K562 (cell line): Measurements from ENCODE around the gene PTK7. TPM values are rescaled to one million over a fixed set of nuclear protein-coding genes. Genes with fewer than 3 reads are reported as not detected.
A peak's percentile ranks its signal among the peaks of the same experiment; 100 is the strongest.

Experiments
- ARNT ChIP-seq, 2 experiments: fragments of 450-650 bp; IDR thresholded peaks; 2 replicates each; pipeline ENCODE4 v1.6.1; 2016; ENCODE audit warnings: mild to moderate bottlenecking in 1 of 2
- CCNT2 ChIP-seq: IDR thresholded peaks from 2 replicates; pipeline ENCODE4 v1.6.1; 2011; ENCODE audit warnings: borderline replicate concordance, low read depth, mild to moderate bottlenecking, moderate library complexity, mixed read lengths, low read length; ENCODE audit not compliant: insufficient read length; ENCODE audit errors: extremely low read depth
- CREBBP ChIP-seq: IDR thresholded peaks from one replicate; pipeline ENCODE4 v1.6.1; 2012; ENCODE audit warnings: low read depth, mild to moderate bottlenecking, control low read depth, inconsistent platforms, low read length
- EHMT2 ChIP-seq: fragments of 450-650 bp; IDR thresholded peaks from 2 replicates; pipeline ENCODE4 v1.6.1; 2018; ENCODE audit warnings: antibody characterized with exemption
- EP400 ChIP-seq: fragments of 450-650 bp; IDR thresholded peaks from 2 replicates; pipeline ENCODE4 v1.6.1; 2017; ENCODE audit warnings: antibody characterized with exemption, mild to moderate bottlenecking, moderate library complexity
- FUS ChIP-seq: fragments of 200-400 bp; formaldehyde crosslinking; optimal IDR thresholded peaks from 2 replicates; pipeline ENCODE3; 2017; ENCODE audit warnings: low read depth, low read length
- GABPA ChIP-seq: fragments of 200-800 bp; sonication (Bioruptor generic); conservative IDR thresholded peaks from 2 replicates; pipeline ENCODE4 v1.6.1; 2016; ENCODE audit warnings: low read depth, missing genetic modification characterization, missing compliant biosample characterization
- GABPB1 ChIP-seq: sonication (generic); formaldehyde crosslinking; IDR thresholded peaks from 2 replicates; pipeline ENCODE4 v1.8.0; 2022; ENCODE audit warnings: mild to moderate bottlenecking, missing genetic modification reagents
- HSF4 ChIP-seq: fragments of 250-450 bp; sonication (Bioruptor Pico); IDR thresholded peaks from 2 replicates; pipeline ENCODE4 v2.1.2; 2022; ENCODE audit warnings: mild to moderate bottlenecking, moderate library complexity, borderline replicate concordance
- LCOR ChIP-seq: sonication (generic); formaldehyde crosslinking; IDR thresholded peaks from 2 replicates; pipeline ENCODE4 v1.8.0; 2022; ENCODE audit warnings: mild to moderate bottlenecking, missing genetic modification reagents
- MTA1 ChIP-seq: fragments of 450-650 bp; IDR thresholded peaks from 2 replicates; pipeline ENCODE4 v1.6.1; 2017; ENCODE audit warnings: borderline replicate concordance
- RNF2 ChIP-seq: sonication (generic); IDR thresholded peaks from 2 replicates; pipeline ENCODE4 v1.6.1; 2016
- SAFB2 ChIP-seq: fragments of 200-400 bp; formaldehyde crosslinking; IDR thresholded peaks from 2 replicates; pipeline ENCODE4 v1.6.1; 2018; ENCODE audit warnings: borderline replicate concordance, low read length, low read depth, moderate library complexity; ENCODE audit not compliant: severe bottlenecking
- SLC30A9 ChIP-seq: fragments of 250-450 bp; sonication (Bioruptor Pico); IDR thresholded peaks from 2 replicates; pipeline ENCODE4 v1.8.0; 2022; ENCODE audit warnings: mild to moderate bottlenecking, moderate library complexity
- SMC3 ChIP-seq: conservative IDR thresholded peaks from 2 replicates; pipeline ENCODE4 v1.6.1; 2011; ENCODE audit warnings: low read depth, low read length, improper control_type of control experiment; ENCODE audit not compliant: insufficient read depth
- SOX6 ChIP-seq: fragments of 450-650 bp; IDR thresholded peaks from 2 replicates; pipeline ENCODE4 v1.6.1; 2014; ENCODE audit warnings: mild to moderate bottlenecking
- THRB ChIP-seq: fragments of 450-650 bp; formaldehyde crosslinking; conservative IDR thresholded peaks from 2 replicates; pipeline ENCODE4 v1.4.0; 2022; ENCODE audit warnings: mild to moderate bottlenecking, missing genetic modification characterization
- ZBTB43 ChIP-seq: sonication (generic); formaldehyde crosslinking; IDR thresholded peaks from 2 replicates; pipeline ENCODE4 v1.8.0; 2023; ENCODE audit warnings: mild to moderate bottlenecking, missing genetic modification reagents
- ZNF655 ChIP-seq: fragments of 250-450 bp; sonication (Bioruptor Pico); IDR thresholded peaks from 2 replicates; pipeline ENCODE4 v1.5.0; 2021
- polyA plus RNA-seq, 8 experiments: library from polyadenylated mRNA; depleted of rRNA in 4 of 8; stranded (reverse) in 5 of 8; unstranded in 3 of 8; fragments of >200 nt; fragmentation: Nextera tagmentation in 2 of 8; fragmentation: Illumina TruSeq in 1 of 8; extraction: Ambion mirVana in 2 of 8; extraction: Trizol in 1 of 8; gene quantifications; 2 replicates each; pipeline versions ENCODE4 v1.2.1 to v1.2.3, GENCODE V29; 2011 to 2014; ENCODE audit warnings: inconsistent platforms in 1 of 8, missing spikeins in 1 of 8
- total RNA-seq, 7 experiments: library from RNA; depleted of rRNA in 6 of 7; stranded (reverse); fragments of >200 nt in 6 of 7; fragmentation: Illumina TruSeq in 2 of 7; extraction: Trizol in 2 of 7; gene quantifications; 2 replicates each; pipeline versions ENCODE4 v1.2.1 to v1.2.3, GENCODE V29; 2011 to 2021; ENCODE audit warnings: low replicate concordance in 1 of 7
- TF ChIP-seq, protein P1 (sequence below): sonication (generic); formaldehyde crosslinking; IDR thresholded peaks from 2 replicates; pipeline ENCODE4 v1.8.0; 2023; ENCODE audit warnings: mild to moderate bottlenecking, missing genetic modification reagents

PTK7 gene
- total and polyA plus RNA-seq, 9 of the 15 experiments (the other 6 are each of a cell fraction or from before 2014, with no cell fraction given): 0.20 to 6.8 (median 4.2) TPM

- peak; percentile 88 for TF ChIP-seq EP400
- TF ChIP-seq RNF2: peak; percentile 70
- no peak for TF ChIP-seq CREBBP
- no peak for TF ChIP-seq SLC30A9 (CRISPR knock-in tag)
- peak; percentile 53; the same call in 1 of the 2 replicates for TF ChIP-seq EHMT2
- TF ChIP-seq LCOR (CRISPR knock-in tag): peak; percentile 25; the same call in 1 of the 2 replicates
- TF ChIP-seq MTA1: peak; percentile 42; the same call in 1 of the 2 replicates
- TF ChIP-seq CCNT2: peak; percentile 94
- TF ChIP-seq GABPB1 (CRISPR knock-in tag): peak; percentile 88
- TF ChIP-seq SMC3: no peak
- TF ChIP-seq ARNT (IDR thresholded peaks at IDR 0.05): no peak; a peak in 1 of 4 replicates
- TF ChIP-seq, protein P1, sequence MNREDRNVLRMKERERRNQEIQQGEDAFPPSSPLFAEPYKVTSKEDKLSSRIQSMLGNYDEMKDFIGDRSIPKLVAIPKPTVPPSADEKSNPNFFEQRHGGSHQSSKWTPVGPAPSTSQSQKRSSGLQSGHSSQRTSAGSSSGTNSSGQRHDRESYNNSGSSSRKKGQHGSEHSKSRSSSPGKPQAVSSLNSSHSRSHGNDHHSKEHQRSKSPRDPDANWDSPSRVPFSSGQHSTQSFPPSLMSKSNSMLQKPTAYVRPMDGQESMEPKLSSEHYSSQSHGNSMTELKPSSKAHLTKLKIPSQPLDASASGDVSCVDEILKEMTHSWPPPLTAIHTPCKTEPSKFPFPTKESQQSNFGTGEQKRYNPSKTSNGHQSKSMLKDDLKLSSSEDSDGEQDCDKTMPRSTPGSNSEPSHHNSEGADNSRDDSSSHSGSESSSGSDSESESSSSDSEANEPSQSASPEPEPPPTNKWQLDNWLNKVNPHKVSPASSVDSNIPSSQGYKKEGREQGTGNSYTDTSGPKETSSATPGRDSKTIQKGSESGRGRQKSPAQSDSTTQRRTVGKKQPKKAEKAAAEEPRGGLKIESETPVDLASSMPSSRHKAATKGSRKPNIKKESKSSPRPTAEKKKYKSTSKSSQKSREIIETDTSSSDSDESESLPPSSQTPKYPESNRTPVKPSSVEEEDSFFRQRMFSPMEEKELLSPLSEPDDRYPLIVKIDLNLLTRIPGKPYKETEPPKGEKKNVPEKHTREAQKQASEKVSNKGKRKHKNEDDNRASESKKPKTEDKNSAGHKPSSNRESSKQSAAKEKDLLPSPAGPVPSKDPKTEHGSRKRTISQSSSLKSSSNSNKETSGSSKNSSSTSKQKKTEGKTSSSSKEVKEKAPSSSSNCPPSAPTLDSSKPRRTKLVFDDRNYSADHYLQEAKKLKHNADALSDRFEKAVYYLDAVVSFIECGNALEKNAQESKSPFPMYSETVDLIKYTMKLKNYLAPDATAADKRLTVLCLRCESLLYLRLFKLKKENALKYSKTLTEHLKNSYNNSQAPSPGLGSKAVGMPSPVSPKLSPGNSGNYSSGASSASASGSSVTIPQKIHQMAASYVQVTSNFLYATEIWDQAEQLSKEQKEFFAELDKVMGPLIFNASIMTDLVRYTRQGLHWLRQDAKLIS (CRISPR knock-in tag): peak; percentile 74
- TF ChIP-seq THRB (CRISPR knock-in tag): peak; percentile 87
- TF ChIP-seq ZBTB43: 0 out of 2 replicates have a peak, but pooled peaks have one; percentile 68
- TF ChIP-seq ZNF655: no peak
- no peak for TF ChIP-seq FUS
- TF ChIP-seq GABPA (tag): peak; percentile 89
- TF ChIP-seq SOX6: peak; percentile 52; the same call in 1 of the 2 replicates
- no peak for TF ChIP-seq SAFB2
- no peak for TF ChIP-seq HSF4 (CRISPR knock-in tag)
Observed at GRCh38 chr6:43181942-43182860, 106.1 kb downstream of the PTK7 start, which contains the start of gene CUL9 (continued).
